ENCODE data around the gene DOCK2.
"Not testable (repeated sequence)": the region's sequence is repeated elsewhere in the genome, so short reads cannot be mapped to it uniquely, and the experiment has no call there.

DOCK2 gene

GRCh38 chr5:169798438-169798837 lies 161.4 kb downstream of the DOCK2 start:
- DNase-seq: peak; percentile 67

DNA sequence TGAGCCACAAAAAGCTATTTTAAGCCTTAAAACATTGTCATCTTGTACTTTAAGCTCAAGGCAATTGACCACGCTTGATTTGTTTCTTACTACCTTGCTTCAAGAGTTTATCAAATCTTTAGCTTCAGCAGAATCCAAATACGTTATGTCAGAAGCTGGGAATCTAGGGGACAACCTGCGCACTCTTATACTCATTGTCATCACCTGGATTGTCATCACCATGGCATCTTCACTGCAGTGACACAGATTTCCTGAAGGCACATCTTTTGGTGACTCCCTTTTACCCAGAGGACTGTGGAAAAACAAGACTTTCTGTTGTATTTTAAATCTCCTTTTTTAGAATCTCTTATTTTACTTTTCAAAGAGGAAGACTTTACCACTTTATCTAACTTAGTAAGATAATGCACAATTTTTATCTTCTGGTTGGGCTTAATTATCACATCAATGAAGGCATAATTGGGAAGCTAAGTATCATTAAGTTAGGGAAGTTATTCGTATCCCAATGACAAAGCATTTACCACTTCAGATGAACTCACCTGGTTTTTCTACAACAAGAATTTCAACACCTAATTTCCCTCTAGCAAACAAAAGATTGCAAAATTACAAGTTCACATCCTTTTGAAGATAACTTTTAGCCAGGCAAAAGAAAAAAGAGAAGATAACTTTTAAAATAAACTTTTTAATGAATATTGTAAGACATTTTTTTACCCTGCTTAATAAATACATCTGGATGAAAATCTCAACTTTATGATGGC lies 162.0 kb downstream of the DOCK2 start:
- peak; percentile 15 for DNase-seq

DNA sequence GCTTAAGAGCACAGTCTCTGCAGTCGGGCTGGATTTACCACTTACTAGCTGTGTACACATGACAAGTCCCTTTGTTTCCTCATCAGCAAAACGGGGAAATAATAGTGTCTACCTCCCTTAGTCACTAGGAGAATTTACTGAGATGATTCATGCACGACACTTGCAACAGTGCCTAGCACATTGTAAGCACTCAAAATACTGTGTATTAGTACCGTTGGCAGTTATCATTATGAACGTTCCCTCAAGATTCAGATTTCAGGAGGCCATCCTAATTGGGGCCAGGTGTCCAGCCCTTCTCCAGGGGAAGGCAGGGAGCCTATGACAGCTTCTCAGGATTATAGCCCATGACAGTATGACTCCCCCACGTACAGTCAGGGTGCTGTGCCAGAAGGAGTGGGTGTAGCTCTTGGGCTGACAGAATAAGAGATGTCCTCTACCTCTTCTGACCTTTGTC lies 164.3 kb downstream of the DOCK2 start:
- DNase-seq: no peak

DNA sequence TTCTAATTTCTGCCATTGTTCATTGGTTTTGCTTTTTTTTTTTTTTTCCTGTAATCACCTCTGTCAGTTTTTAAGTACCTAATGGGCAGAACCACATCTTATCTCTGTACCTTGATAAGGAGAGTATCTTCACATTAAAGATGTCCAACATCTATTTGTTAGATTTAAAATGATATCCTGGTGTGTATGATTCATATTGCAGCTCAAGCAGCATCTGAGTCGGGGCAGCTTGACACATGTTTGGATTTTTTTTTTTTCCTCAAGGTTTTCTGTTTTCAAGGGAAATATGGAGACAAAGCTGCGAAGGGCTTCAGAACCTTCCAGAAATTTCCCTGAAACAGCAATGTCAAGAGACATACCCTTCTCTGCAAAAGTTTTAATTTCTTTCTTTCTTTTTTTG lies 164.7 kb downstream of the DOCK2 start:
- DNase-seq: no peak

GRCh38 chr5:169803077-169803981 lies 166.3 kb downstream of the DOCK2 start:
- DNase-seq: peak; percentile 47

DNA sequence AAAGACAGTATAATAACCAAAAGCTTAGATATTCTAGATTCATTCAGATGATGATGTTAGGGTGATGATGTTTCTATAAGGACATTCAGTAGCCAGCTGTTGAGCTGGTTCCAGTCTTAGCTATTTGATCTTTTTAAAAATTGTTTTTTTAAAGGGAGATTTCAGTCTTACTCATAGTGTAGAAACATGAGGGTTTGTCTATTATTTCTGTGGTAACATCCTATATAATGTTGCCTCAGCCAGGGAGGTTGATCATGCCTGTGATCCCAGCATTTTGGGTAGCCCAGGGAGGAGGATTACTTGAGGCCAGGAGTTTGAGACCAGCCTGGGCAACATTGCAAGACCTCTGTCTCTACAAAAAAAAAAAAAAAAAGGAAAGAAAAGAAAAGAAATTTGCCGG lies 167.8 kb downstream of the DOCK2 start:
- no peak for DNase-seq

DNA sequence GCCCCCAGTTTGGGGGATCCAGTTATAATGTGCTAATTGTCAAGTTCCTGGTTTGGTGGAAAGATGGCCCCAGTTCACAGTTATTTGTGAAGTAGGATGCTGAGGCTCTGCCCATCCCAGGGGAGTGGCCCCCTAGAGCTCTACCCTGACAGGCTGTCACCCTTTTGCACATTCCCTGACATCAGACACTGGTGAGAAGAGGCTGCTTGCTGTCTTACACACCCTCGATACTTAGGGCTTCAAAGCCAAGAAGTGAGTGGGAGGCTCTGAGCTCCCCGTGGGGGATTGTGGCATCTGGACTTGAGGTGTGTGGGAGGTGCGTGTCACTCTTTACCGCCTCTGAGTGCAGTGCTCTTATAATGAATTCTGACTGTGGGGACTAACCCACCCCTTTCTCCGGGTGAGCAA lies 168.5 kb downstream of the DOCK2 start:
- peak; percentile 69 for DNase-seq

GRCh38 chr5:169805937-169806700 lies 169.0 kb downstream of the DOCK2 start:
- no peak for DNase-seq

DNA sequence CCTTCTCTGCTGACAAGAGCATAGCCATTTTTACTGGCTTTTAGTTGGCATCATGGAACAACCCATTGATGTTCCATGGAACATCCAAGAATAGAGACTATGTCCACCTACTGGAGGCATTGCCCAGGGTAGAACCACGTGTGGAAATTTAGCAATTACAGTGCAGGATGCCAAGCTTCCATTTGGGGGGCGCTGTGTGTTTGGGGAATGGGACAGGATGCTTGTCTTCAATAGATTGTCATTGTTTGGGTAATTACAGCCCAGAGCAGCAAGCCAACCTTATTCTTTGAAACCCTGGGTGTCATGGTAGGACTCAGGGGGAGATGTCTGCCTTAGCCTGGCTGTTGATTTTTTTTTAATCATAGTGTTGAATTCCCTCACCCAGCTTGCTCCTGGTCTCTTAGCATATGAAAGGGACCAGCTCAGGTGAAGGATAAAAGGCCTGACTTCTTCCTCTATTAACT lies 171.1 kb downstream of the DOCK2 start:
- DNase-seq: no peak

DNA sequence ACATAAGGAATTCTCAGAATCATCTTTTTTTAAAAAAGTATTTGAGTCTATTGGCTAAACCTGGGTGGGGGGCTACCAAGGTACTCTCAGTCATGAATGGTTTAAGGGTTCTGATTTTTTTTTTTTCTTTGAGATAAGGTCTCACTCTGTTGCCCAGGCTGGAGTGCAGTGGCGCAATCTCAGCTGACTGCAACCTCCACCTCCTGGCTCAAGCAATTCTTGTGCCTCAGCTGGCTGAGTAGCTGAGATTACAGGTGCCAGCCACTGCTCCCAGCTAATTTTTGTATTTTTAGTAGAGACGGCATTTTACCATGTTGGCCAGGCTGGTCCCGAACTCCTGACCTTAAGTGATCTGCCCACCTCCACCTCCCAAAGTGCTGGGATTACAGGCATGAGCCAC lies 171.8 kb downstream of the DOCK2 start:
- DNase-seq: not testable (repeated sequence)

DNA sequence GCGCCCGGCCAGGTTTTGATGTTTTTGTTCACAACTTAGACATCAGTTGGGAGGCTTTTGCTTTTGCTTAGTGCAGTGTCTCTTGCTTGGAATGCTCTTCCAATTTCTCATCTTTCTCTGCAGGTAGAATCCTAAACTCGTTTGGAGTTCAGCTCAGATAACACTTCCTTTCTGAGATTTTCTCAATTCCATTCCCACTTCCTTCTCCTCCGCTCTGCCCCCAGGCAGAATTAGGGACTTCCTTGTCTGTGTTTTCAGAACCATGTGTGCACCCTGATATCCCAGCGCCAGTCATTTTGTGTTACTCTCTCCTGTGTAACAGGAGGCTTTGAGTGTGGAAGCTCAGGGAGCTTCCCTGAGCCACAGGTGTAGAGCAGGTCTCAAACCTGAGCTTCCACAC lies 172.2 kb downstream of the DOCK2 start:
- no peak for DNase-seq

DNA sequence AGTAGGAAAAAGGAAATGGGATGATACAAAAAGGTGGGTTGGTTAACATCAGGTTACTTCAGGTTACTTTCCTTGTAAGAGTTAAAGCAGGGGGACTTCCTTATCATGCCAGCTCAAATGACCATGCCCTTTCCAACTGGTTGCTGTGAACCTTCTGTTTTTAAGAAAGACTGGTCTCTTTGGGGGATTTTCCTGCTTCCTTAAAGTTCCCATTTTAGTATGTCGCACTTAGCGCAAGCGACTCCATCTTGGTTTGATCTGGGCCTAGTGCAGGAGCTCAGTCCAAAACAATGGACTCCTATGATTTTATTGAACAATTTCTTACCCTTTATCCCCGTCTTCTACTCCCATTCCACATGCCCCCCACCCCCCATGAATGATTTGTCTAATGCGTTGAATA lies 173.4 kb downstream of the DOCK2 start:
- DNase-seq: no peak

GRCh38 chr5:169811023-169811422 lies 173.9 kb downstream of the DOCK2 start:
- no peak for DNase-seq

DNA sequence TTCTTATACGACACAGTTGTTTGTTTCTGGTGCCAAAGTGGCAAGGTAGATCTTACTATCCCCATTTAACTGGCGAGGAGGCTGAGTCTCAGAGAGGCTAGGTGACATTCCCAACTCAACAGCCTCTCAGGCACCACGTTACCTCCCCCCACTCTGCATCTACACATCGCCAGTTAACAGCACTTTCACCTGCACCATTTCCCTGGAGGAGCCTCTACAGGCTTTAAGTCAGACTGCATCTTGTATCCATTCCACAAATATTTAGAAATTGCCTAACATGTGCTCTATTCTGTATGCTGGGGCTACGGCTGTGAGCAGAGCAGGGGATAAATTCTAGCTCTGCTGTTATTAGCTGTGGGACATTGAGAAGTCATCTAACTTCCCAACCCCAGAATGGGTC lies 174.6 kb downstream of the DOCK2 start:
- no peak for DNase-seq

- DNase-seq: peak; percentile 61
These were observed 175.7 kb downstream of the DOCK2 start for GRCh38 chr5:169812786-169813185.

- DNase-seq: no peak
These were observed 177.0 kb downstream of the DOCK2 start for GRCh38 chr5:169814045-169814444.

GRCh38 chr5:169814522-169814921 lies 177.4 kb downstream of the DOCK2 start:
- no peak for DNase-seq

GRCh38 chr5:169817031-169817430 lies 180.0 kb downstream of the DOCK2 start:
- DNase-seq: no peak

DNA sequence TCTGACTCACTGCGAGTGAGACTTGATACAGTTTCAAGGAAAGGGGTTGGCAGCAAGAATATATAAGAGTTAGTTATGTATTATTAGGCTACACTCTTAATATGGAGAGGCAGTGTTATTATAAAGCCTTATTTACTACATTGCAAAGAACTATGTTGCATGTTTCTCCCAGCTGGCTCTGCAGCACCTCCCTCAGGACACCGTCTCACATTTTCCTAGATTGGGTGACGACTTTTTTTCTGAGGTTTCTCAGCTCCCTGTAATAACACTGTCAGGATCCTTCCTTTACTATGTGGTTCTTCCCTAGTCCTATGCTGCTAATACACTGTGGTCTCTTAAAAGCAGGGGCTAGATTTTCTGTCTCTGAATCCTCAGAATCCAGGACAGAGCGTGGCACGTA lies 189.5 kb downstream of the DOCK2 start:
- no peak for DNase-seq

GRCh38 chr5:169827769-169828168 lies 190.7 kb downstream of the DOCK2 start:
- DNase-seq: no peak

- no peak for DNase-seq
These were observed 191.3 kb downstream of the DOCK2 start for GRCh38 chr5:169828385-169828784.

- DNase-seq: no peak
These were observed 194.3 kb downstream of the DOCK2 start for GRCh38 chr5:169831331-169831730.

GRCh38 chr5:169832304-169832703 lies 195.2 kb downstream of the DOCK2 start:
- DNase-seq: no peak

Measured in islet precursor cell (in vitro differentiated cells).